Cardiac muscle cell (in vitro differentiated cells and primary cell): ENCODE results near the gene TAF4. TPM values are rescaled to one million over a fixed set of nuclear protein-coding genes. Genes with fewer than 3 reads are reported as not detected.

Source experiments
- DNase-seq, 2 donors: peaks; one replicate each; pipeline versions ENCODE4 v3.0.0 to v3.0.0-alpha.2; 2010 to 2017; ENCODE audit warnings: low read depth in 1 of 2, low spot score in 1 of 2
- H3K27ac ChIP-seq: fragments of 200-600 bp; sonication (generic); 2 replicates; pipeline ENCODE4 v1.5.1; 2016
- H3K27me3 ChIP-seq: fragments of 200-600 bp; sonication (generic); 2 replicates; pipeline ENCODE4 v1.6.0; 2016; ENCODE audit warnings: control low read depth
- H3K36me3 ChIP-seq: fragments of 200-600 bp; sonication (generic); 2 replicates; pipeline ENCODE4 v1.5.1; 2016; ENCODE audit warnings: control low read depth
- H3K4me1 ChIP-seq: fragments of 200-600 bp; sonication (generic); 2 replicates; pipeline ENCODE4 v1.8.1; 2017; ENCODE audit warnings: low read depth, mild to moderate bottlenecking, mixed run types
- H3K4me3 ChIP-seq: fragments of 200-600 bp; sonication (generic); 2 replicates; pipeline ENCODE4 v1.5.1; 2016; ENCODE audit warnings: mild to moderate bottlenecking
- H3K9me3 ChIP-seq: fragments of 200-600 bp; sonication (generic); 2 replicates; pipeline ENCODE4 v1.5.1; 2017; ENCODE audit warnings: low read depth, mild to moderate bottlenecking, control low read depth
- CTCF ChIP-seq: IDR thresholded peaks from 2 replicates; pipeline ENCODE4 v1.5.1; 2012; ENCODE audit warnings: low read depth, mild to moderate bottlenecking, low read length
- polyA plus RNA-seq: library from polyadenylated mRNA; unstranded; fragments of >200 nt; fragmentation: Nextera tagmentation; extraction: Ambion mirVana; gene quantifications from 2 replicates; pipeline ENCODE4 v1.2.1, GENCODE V29; 2016
- total RNA-seq: library from RNA; depleted of rRNA; stranded (reverse); fragments of >200 nt; gene quantifications from 2 replicates; pipeline ENCODE4 v1.2.3, GENCODE V29; 2016

TAF4 gene
- total and polyA plus RNA-seq, 2 experiments from 2014 or later, result 3.7 to 21.1 TPM

GRCh38 chr20:61997891-61998290, 67.8 kb downstream of the TAF4 start:
- no peak for DNase-seq
- H3K36me3 ChIP-seq, result peaks cover 57% of the 10 kb centered on the region

GRCh38 chr20:61997372-61997771, 68.3 kb downstream of the TAF4 start:
- H3K27ac ChIP-seq, result no peak overlapping the region
- no peak overlapping the region for H3K4me3 ChIP-seq
- no peak for TF ChIP-seq CTCF
- no peaks in the 10 kb centered on the region for H3K9me3 ChIP-seq
- no peaks in the 10 kb centered on the region for H3K4me1 ChIP-seq
- no peak for DNase-seq
- peaks cover 53% of the 10 kb centered on the region for H3K36me3 ChIP-seq
- no peaks in the 10 kb centered on the region for H3K27me3 ChIP-seq

More at GRCh38 chr20:61997891-61998290, 67.8 kb downstream of the TAF4 start:
- no peaks in the 10 kb centered on the region for H3K27me3 ChIP-seq
- no peaks in the 10 kb centered on the region for H3K9me3 ChIP-seq
- H3K27ac ChIP-seq, result no peak overlapping the region
- no peaks in the 10 kb centered on the region for H3K4me1 ChIP-seq
- TF ChIP-seq CTCF, result no peak
- no peak overlapping the region for H3K4me3 ChIP-seq

- H3K27me3 ChIP-seq, result no peaks in the 10 kb centered on the region
- no peak for TF ChIP-seq CTCF
Observed at GRCh38 chr20:61994546-61994945, 71.1 kb downstream of the TAF4 start.

GRCh38 chr20:61993058-61993457, 72.6 kb downstream of the TAF4 start:
- Histone ChIP-seq H3K9me3 (no peaks in the 10 kb centered on the region), H3K27ac (no peak overlapping the region), H3K4me1 (no peaks in the 10 kb centered on the region), H3K36me3 (peaks cover 37% of the 10 kb centered on the region), H3K27me3 (no peaks in the 10 kb centered on the region), H3K4me3 (no peak overlapping the region)
- no peak for DNase-seq
- TF ChIP-seq CTCF, result no peak

More at GRCh38 chr20:61994546-61994945, 71.1 kb downstream of the TAF4 start:
- DNase-seq, result no peak
- H3K27ac ChIP-seq, result no peak overlapping the region
- H3K4me3 ChIP-seq, result no peak overlapping the region
- no peaks in the 10 kb centered on the region for H3K9me3 ChIP-seq
- peaks cover 42% of the 10 kb centered on the region for H3K36me3 ChIP-seq
- no peaks in the 10 kb centered on the region for H3K4me1 ChIP-seq

GRCh38 chr20:61991476-61991875, 74.2 kb downstream of the TAF4 start:
- peaks cover 24% of the 10 kb centered on the region for H3K36me3 ChIP-seq

More at GRCh38 chr20:61991476-61991875, 74.2 kb downstream of the TAF4 start:
- Histone ChIP-seq H3K4me1 (peaks cover 9% of the 10 kb centered on the region), H3K9me3 (no peaks in the 10 kb centered on the region), H3K27ac (no peak overlapping the region), H3K4me3 (no peak overlapping the region), H3K27me3 (no peaks in the 10 kb centered on the region)
- no peak for TF ChIP-seq CTCF
- no peak for DNase-seq
